GM23248 (cell line): ENCODE results near the gene STAMBP.

Experiments used
- EZH2 ChIP-seq: fragments of 200-600 bp; sonication (generic); IDR thresholded peaks from 2 replicates; pipeline ENCODE4 v1.6.1; 2018; ENCODE audit warnings: antibody characterized with exemption, mild to moderate bottlenecking; ENCODE audit not compliant: insufficient read depth, poor library complexity, severe bottlenecking
- EZH2phosphoT487 ChIP-seq: fragments of 200-600 bp; sonication (generic); IDR thresholded peaks from 2 replicates; pipeline ENCODE4 v1.6.1; 2018; ENCODE audit warnings: antibody characterized with exemption, moderate library complexity, mild to moderate bottlenecking, low read depth; ENCODE audit not compliant: insufficient read depth

DNA sequence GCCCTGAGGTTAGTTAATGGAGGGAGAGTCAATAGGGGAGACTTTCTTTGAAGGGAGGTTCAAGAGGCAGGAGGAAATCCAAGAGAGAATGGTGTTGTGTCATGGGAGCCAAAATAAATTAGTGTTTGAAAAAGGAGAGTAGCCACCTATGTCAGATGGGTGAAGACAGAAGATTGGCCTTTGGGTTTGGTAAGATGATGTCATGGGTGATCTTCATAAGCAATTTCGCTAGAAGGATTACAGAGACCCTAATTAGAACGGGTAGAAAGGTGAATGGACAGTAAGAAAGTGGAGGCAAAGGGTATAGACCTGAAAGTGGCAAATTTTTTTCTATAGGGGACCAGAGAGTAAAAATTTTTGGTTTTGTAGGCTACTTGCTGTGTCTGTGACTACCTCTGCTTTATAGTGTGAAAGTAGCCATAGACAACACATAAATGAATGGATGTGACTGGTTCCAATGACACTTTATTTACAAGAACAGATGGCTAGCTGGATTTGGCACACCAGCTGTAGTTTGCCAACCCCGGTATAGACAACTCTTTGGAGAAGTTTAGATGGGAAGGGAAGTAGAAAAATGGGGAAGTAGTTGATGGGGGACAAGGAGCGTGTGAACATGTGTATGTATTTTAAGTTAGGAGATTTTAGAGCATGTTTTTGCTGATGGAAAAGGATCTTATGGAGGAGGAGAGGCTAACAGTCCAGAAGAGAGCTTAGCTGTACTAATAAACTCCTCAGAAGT, 9.3 kb downstream of the STAMBP start:
- TF ChIP-seq EZH2 (no peak), EZH2phosphoT487 (no peak)
